Measurements from ENCODE around the gene GLTP. TPM values are rescaled to one million over a fixed set of nuclear protein-coding genes. Genes with fewer than 3 reads are reported as not detected.
"Not testable (repeated sequence)": the region's sequence is repeated elsewhere in the genome, so short reads cannot be mapped to it uniquely, and the experiment has no call there.

Gene GLTP
- total RNA-seq: 10 to 100 TPM in 3 of 4 donors, 1 to 10 TPM in 1; 8.7 to 53.9 (median 24.6) TPM

- Histone ChIP-seq H3K27ac (peak within 1 kb of the TSS; percentile 72 to 82), H3K4me3 (peak within 1 kb of the TSS; percentile 77 to 90), H3K9me3 (no peaks in the 10 kb centered on the region), H3K27me3 (no peaks in the 10 kb centered on the region), H3K36me3 (no peaks in the 10 kb centered on the region), H3K4me1 (peaks cover 0 to 9% of the 10 kb centered on the region in 2 donors)
- peak; percentile 70 to 87 for DNase-seq
- intact Hi-C loops (cut with DNase I; ENCODE audit: low total_unique reads): loop anchor here (10.0 kb wide), 1 partner anchor 75 kb away; no protein-coding TSS in a partner anchor
- TF ChIP-seq POLR2A (IDR thresholded peaks at IDR 0.05) (peak; percentile 33 to 72), CTCF (IDR thresholded peaks at IDR 0.05) (peak in 3 of 4 experiments; percentile 85 to 99 (median 98))
Measured at GRCh38 chr12:109880043-109880931, at the start of gene GLTP. Gene GLTP (minus strand): TSS chr12:109880541. CDS start chr12:109880374, 167 bp downstream.

GRCh38 chr12:109929326-109929725 is 49.0 kb upstream of the GLTP start:
- H3K4me3 ChIP-seq; H3K27me3 ChIP-seq; DNase-seq; H3K36me3 ChIP-seq; H3K9me3 ChIP-seq; H3K27ac ChIP-seq; intact Hi-C loops (cut with DNase I; ENCODE audit: low total_unique reads); H3K4me1 ChIP-seq: not testable (repeated sequence)

GRCh38 chr12:109928058-109928656 is 47.8 kb upstream of the GLTP start:
- DNase-seq: no peak
- no peaks in the 10 kb centered on the region for H3K36me3 ChIP-seq
- H3K27ac ChIP-seq: no peak overlapping the region
- intact Hi-C loops (cut with DNase I; ENCODE audit: low total_unique reads): no loop called here
- H3K4me1 ChIP-seq: no peaks in the 10 kb centered on the region
- no peaks in the 10 kb centered on the region for H3K27me3 ChIP-seq
- no peak for TF ChIP-seq POLR2A (IDR thresholded peaks at IDR 0.05)
- no peak for TF ChIP-seq CTCF (IDR thresholded peaks at IDR 0.05)
- H3K9me3 ChIP-seq: no peaks in the 10 kb centered on the region
- no peak overlapping the region for H3K4me3 ChIP-seq

GRCh38 chr12:109927622-109928021 is 47.3 kb upstream of the GLTP start:
- DNase-seq: no peak

More at GRCh38 chr12:109927622-109928021, 47.3 kb upstream of the GLTP start:
- H3K4me3 ChIP-seq: no peak overlapping the region
- intact Hi-C loops (cut with DNase I; ENCODE audit: low total_unique reads): no loop called here
- no peak for TF ChIP-seq POLR2A (IDR thresholded peaks at IDR 0.05)
- TF ChIP-seq CTCF (IDR thresholded peaks at IDR 0.05): peak in 1 of 4 experiments; percentile 21
- no peaks in the 10 kb centered on the region for H3K27me3 ChIP-seq
- H3K36me3 ChIP-seq: no peaks in the 10 kb centered on the region
- no peaks in the 10 kb centered on the region for H3K9me3 ChIP-seq
- no peak overlapping the region for H3K27ac ChIP-seq
- no peaks in the 10 kb centered on the region for H3K4me1 ChIP-seq
